ENCODE data around the gene AGPAT3.

The AGPAT3 gene

GRCh38 chr21:43921979-43922945, 57.2 kb downstream of the AGPAT3 start:
- DNase-seq (ENCODE audit: low read depth in 2 of 2), result peak; percentile 15 to 26

- DNase-seq (ENCODE audit: low read depth in 2 of 2), result no peak
These were observed 57.9 kb downstream of the AGPAT3 start for GRCh38 chr21:43922949-43923348.

- no peak for DNase-seq (ENCODE audit: low read depth in 2 of 2)
These were observed 58.4 kb downstream of the AGPAT3 start for GRCh38 chr21:43923391-43923790.

- DNase-seq (ENCODE audit: low read depth in 2 of 2), result no peak
These were observed 59.5 kb downstream of the AGPAT3 start for GRCh38 chr21:43924421-43925095.

GRCh38 chr21:43925096-43925481, 60.1 kb downstream of the AGPAT3 start:
- DNase-seq (ENCODE audit: low read depth in 2 of 2), result no peak

- DNase-seq (ENCODE audit: low read depth in 2 of 2), result no peak
These were observed 60.6 kb downstream of the AGPAT3 start for GRCh38 chr21:43925609-43926008.

GRCh38 chr21:43926196-43926595, 61.2 kb downstream of the AGPAT3 start:
- DNase-seq (ENCODE audit: low read depth in 2 of 2), result no peak

GRCh38 chr21:43927591-43928221, 62.7 kb downstream of the AGPAT3 start:
- no peak for DNase-seq (ENCODE audit: low read depth in 2 of 2)

GRCh38 chr21:43928222-43929125, 63.5 kb downstream of the AGPAT3 start:
- DNase-seq (ENCODE audit: low read depth in 2 of 2), result no peak

- no peak for DNase-seq (ENCODE audit: low read depth in 2 of 2)
These were observed 64.4 kb downstream of the AGPAT3 start for GRCh38 chr21:43929217-43929971.

GRCh38 chr21:43930074-43930847, 65.2 kb downstream of the AGPAT3 start:
- no peak for DNase-seq (ENCODE audit: low read depth in 2 of 2)

- no peak for DNase-seq (ENCODE audit: low read depth in 2 of 2)
These were observed 65.9 kb downstream of the AGPAT3 start for GRCh38 chr21:43930848-43931375.

GRCh38 chr21:43931489-43931888, 66.5 kb downstream of the AGPAT3 start:
- DNase-seq (ENCODE audit: low read depth in 2 of 2), result no peak

GRCh38 chr21:43932005-43932404, 67.0 kb downstream of the AGPAT3 start:
- no peak for DNase-seq (ENCODE audit: low read depth in 2 of 2)

- DNase-seq (ENCODE audit: low read depth in 2 of 2), result no peak
These were observed 68.2 kb downstream of the AGPAT3 start for GRCh38 chr21:43933199-43933598.

GRCh38 chr21:43933680-43934079, 68.7 kb downstream of the AGPAT3 start:
- DNase-seq (ENCODE audit: low read depth in 2 of 2), result no peak

- no peak for DNase-seq (ENCODE audit: low read depth in 2 of 2)
These were observed 69.1 kb downstream of the AGPAT3 start for GRCh38 chr21:43934116-43934515.

GRCh38 chr21:43934716-43935705, 70.0 kb downstream of the AGPAT3 start:
- DNase-seq (ENCODE audit: low read depth in 2 of 2), result no peak

Measured in stimulated activated CD8-positive, alpha-beta memory T cell treated with anti-CD3 and anti-CD28 coated beads, Interleukin-7, amount 100 ng/mL, for 1 hour (primary cell).